Measurements from ENCODE around the gene TBXA2R.

The TBXA2R gene

DNA sequence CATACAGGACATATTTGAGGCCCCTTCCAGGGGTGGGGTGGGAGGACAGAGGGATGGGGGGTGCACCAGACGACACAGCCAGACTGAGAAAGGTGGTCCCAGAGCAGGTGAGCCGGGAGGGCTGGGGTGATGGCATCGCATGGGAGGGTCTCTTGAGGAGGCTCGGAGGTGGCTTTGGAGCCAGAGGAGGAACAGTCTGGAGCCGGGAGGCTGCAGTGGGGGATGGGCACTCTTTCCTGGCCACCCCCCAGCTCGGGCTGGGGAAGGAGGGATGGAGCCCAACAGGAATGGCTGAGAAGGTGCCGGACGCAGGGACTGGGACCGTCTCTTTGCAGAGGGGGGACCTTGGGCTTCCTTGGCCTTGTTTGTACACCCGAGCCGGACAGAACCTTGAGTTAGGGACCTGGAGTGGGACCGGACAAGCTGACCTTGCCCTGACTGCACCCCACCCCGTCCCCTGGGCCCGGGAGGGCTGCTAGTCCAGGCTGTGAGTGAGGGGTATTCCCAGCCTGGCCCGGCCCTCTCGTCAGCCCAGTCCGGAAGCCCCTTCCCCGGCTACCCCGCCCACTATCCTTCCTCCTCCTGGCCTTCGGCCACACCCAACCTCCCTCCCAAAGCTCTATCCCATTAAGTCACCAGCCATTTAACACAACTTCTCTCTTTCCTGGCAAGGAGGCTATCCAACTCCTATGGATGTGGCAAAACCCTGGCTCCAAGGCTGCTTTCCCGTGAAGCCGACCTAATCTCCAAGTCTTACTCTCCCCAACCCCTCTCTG, 816 bp upstream of the TBXA2R start:
- in situ Hi-C loops (cut with MboI; ENCODE audit: low sequenced_read_pairs) = no loop called here

GRCh38 chr19:3606174-3606689, 443 bp downstream of the TBXA2R start:
- in situ Hi-C loops (cut with MboI; ENCODE audit: low sequenced_read_pairs) = no loop called here

- in situ Hi-C loops (cut with MboI; ENCODE audit: low sequenced_read_pairs) = no loop called here
These were observed 905 bp downstream of the TBXA2R start for GRCh38 chr19:3605770-3606169.

GRCh38 chr19:3605361-3605760, 1.3 kb downstream of the TBXA2R start:
- in situ Hi-C loops (cut with MboI; ENCODE audit: low sequenced_read_pairs) = no loop called here

DNA sequence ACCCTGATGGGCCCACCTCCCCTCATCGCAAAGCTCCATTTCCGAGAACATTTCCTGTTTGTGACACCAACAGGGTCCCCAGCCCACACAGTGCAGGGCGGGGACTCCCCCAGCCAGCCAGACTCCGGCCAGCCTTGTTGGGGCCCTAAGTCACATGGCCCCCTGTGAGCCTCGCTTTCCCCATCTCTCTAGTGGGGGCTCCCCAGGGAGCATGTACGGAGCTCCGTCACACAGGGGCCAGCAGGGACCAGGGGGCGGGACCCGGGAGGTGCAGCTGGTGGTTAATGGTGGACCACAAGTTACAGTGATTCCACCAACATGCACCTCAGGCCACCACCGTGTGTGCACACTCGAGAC, 1.7 kb downstream of the TBXA2R start:
- in situ Hi-C loops (cut with MboI; ENCODE audit: low sequenced_read_pairs) = no loop called here

- in situ Hi-C loops (cut with MboI; ENCODE audit: low sequenced_read_pairs) = no loop called here
These were observed 2.3 kb downstream of the TBXA2R start for GRCh38 chr19:3604227-3604986.

DNA sequence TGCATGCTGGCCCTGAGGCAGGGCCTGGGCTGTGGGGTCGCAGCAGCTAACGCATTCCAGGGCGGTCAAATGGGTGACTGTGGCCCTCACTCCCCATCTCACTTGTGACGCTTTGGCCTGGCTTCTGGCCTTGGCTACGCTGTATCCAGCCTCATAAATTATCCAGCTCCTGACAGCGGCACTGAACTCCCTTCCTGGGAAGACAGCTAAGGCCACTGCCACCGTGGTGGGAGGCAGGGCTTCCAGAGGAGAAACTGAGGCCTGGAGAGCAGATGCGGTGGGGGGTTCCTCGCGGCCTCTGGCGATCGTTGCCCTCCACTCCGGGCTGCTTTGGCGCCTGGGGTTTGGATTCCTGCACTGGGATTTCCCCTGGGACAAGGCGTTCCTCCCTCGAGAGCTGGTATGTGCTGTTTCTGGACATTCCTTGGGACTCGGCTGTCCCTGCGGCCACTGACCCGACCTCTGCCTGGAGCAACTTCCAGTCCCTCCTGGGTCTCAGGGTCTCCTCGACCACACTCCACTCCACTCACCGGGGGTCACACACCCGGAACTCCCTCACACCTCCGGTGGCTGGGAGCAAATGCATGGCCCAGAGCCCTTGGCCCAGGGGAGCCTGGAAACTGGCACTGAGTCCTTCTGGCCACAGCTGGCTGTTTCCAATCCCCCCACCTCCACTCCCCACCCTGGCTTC, 3.4 kb downstream of the TBXA2R start:
- in situ Hi-C loops (cut with MboI; ENCODE audit: low sequenced_read_pairs) = no loop called here

- in situ Hi-C loops (cut with MboI; ENCODE audit: low sequenced_read_pairs) = no loop called here
These were observed 5.7 kb downstream of the TBXA2R start for GRCh38 chr19:3601021-3601420.

GRCh38 chr19:3599776-3600187, 6.9 kb downstream of the TBXA2R start:
- in situ Hi-C loops (cut with MboI; ENCODE audit: low sequenced_read_pairs) = no loop called here

DNA sequence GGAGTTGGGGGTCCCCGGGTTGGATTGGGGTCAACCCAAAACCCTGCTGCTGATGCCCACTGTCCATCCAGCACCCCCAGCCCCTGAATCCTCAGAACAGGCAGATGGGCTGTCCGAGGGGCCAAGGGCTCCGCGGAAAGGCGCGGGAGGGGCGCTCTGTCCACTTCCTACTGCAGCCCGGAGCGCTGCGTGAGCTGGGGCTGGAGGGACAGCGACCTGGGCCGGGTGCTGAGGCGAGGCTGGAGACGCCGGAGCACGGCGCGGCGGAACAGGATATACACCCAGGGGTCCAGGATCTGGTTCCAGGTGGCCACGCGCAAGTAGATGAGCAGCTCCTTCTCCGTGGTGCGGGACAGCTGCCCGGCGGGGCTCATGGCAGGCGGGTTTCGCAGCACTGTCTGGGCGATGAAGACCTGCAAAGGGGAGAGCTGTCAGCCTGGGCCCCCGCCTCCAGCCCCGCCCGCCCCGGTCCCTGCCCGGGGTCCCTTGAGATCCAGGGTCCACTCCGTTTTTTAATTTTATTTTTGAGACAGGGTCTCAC, 11.1 kb downstream of the TBXA2R start:
- in situ Hi-C loops (cut with MboI; ENCODE audit: low sequenced_read_pairs) = no loop called here

DNA sequence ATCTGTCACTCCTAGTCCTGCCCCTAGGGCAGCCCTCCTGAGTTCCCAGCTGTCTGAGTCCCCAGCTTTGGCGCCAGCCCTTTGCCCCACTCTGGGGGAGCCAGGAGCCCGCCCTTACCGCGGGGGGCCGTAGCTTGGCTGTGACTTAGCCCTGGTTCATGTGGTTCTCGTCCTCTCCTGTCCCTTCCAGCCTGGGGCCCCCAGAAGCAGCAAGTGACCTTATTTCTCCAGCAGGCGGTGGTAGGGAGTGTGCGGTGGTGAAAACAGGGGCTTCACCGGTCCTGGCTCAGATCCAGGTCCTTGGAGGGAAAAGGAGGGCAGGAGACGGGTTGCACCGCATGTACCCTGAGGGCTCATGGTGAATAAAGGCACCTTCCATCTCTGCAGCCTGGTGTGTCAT, 13.5 kb downstream of the TBXA2R start:
- in situ Hi-C loops (cut with MboI; ENCODE audit: low sequenced_read_pairs) = no loop called here

DNA sequence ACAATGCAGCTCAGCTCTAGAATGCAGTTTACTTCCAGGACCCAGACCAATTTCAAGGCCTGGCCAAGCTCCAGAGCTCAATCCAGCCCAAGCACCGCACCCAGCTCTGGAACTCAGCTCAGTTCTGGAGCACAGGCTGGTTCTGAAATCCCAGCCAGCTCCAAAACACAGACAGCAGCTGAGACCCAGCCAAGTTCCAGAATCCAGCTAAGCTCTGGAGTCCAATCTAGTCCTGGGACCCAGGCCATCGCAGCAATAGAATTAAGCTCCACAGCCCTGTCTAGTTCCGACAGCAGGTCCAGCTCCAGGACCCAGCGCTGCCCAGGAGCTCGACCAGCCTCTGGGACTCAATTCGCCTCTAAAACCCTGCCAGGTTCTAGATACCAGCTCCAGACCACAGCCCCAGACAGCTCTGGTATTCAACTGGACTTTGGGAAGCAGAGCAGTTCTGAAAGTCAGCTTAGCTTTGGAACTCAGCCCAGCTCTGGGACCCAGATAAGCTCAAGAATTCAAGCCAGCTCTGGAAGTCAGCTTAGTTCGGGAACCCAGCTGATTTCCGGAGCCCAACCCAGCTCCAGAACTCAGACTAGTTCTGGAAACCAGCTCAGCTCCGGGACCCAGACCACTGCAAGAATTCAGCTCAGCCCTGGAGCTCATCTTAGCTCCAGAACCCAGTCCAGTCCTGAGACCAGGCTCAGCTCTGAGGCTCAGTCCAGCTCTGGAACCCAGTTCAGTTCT, 14.6 kb downstream of the TBXA2R start:
- in situ Hi-C loops (cut with MboI; ENCODE audit: low sequenced_read_pairs) = no loop called here

- in situ Hi-C loops (cut with MboI; ENCODE audit: low sequenced_read_pairs) = no loop called here
These were observed 15.6 kb downstream of the TBXA2R start for GRCh38 chr19:3590991-3591659.

DNA sequence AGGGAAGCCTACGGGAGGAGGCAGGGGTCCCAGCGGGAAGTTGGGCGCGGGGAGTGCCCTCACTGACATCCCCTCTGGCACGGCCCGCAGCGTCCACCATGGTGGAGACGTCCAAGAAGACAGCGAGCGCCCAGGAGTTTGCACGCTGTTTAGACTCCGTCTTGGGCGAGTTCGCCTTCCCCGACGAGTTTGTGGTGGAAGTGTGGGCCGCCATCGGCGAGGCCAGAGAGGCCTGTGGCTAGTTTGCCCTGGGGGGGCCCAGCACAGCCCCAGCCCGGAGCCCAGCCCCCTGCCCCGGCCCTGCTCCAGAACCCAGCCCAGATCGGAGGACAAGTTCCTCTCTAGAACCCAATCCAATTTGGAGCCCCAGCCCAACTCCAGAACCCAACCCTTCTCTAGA, 16.7 kb downstream of the TBXA2R start:
- in situ Hi-C loops (cut with MboI; ENCODE audit: low sequenced_read_pairs) = no loop called here

DNA sequence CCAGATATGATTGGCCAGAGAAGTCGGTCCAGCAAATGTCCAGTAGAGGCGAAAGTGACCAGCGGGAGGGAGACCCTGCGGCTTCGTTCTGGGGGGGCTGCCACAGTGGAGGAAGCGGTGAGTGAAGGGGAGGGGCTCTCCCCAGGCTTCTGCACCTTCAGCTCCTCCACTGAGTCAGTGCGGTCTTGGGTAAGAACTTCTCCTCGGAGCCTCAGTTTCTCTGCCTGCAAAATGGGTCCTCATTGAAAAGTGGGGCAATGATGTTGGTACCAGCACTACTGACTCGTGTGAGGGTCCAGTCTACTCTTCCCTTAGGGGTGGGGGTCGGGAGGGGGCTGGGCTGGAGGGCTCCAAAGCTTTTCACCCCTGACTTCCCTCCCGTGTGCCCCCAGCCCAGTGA, 17.2 kb downstream of the TBXA2R start:
- in situ Hi-C loops (cut with MboI; ENCODE audit: low sequenced_read_pairs) = no loop called here

DNA sequence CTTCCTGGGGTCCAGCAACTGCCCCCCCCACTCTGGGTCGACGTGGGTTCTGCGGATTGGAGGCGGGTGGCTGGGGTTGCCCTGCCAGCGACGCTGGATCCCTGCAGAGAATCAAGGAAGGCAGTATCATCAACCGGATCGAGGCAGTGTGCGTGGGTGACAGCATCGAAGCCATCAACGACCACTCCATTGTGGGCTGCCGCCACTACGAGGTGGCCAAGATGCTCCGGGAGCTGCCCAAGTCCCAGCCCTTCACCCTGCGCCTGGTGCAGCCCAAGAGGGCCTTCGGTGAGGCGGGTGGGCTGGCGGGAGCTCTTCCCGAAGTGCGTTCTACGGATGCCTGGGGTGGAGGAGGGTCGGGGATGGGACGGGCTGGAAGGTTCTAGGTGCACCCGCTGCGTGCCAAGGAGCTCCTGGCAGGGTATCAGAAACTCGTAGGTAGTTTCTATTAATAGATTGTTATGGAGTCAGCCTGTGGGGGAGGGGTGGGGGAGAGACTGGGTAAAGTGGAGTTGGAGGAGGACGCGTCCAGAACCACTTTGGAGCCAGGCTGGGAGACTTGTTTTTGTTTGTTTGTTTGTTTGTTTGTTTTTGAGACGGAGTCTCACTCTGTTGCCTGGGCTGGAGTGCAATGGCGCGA, 19.8 kb downstream of the TBXA2R start:
- in situ Hi-C loops (cut with MboI; ENCODE audit: low sequenced_read_pairs) = no loop called here

DNA sequence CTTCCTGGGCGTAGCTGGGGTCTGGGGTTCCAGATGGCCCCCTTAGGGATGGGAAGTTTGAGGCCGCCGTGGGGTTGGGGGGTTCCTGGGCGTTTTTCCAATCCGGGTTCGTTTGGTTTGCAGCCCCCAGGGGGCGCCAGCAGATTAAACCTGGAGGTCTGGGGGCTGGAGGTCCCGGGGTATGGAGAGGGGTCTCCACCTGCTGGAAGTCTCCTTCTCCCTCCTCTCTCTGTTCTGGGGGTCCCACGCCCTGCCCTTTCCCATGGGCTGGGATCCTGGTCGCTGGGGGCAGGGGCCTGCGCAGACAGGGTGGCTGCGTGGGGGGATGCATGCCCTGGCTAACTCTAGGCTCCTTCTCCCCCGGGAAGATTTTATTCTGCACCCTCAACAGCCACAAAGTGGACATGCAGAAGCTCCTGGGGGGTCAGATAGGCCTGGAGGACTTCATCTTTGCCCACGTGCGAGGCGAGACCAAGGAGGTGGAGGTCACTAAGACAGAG, 20.5 kb downstream of the TBXA2R start:
- in situ Hi-C loops (cut with MboI; ENCODE audit: low sequenced_read_pairs) = no loop called here

DNA sequence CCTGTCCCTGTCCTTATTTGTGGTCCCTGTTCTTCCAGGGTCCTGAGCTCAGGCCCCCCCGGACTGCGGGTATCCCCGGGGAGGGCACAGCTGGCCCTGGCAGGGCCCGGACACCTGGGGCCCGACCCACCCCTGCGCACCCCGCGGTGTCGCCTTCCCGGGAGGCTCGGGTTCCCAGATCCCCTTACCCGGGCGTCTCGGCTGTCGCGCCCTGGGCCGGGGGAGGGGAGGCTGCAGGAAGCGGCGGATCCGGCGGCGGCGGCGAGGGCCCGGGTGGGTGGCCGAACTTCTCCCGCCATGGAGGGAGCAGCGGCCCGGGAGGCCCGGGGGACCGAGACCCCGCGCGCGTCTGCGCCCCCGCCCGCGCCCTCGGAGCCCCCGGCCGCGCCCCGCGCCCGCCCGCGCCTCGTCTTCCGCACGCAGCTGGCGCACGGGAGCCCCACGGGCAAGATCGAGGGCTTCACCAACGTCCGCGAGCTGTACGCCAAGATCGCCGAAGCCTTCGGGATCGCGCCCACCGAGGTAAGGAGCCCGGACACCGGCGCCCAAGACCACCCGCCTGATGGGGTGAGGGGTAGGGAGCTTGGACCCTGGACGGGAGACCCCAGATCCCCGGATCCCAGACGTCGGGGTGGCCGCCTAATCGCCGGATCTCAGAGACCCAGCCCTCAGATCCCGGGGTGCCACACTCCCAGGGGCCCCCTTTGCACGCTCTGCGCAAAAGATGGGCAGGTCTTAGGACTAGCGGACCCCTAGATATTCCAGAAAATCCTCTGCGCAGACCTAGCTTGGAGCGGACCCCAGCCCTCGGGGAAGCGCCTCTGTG, 21.2 kb downstream of the TBXA2R start, which contains the start of gene GIPC3:
Gene GIPC3, plus strand, starts transcription at position 178 of the 826 bp plus-strand sequence. Its CDS starts 120 bp downstream, at position 298.
- in situ Hi-C loops (cut with MboI; ENCODE audit: low sequenced_read_pairs) = no loop called here

Measured in hTERT RPE-1 (cell line).